Measurements from ENCODE around the gene CTNNA1.

CTNNA1 gene

DNA sequence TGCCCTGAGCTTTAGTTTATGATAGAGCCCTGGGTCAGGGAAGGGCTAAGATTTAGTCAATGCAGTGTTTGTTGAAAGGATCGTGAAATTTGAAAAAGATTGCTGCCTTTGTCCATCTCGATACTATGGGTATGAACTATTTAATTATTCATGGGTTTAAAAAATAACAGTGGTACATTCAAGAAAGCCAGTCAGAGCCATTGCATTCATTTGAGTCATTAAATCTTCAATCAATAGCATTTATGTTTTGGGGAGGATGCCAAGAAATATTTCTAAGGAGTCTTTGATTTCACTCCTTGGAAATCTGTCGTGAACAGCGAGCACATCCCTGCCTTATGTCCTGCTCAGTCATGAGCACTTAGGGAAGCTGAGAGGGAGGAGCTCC lies 176.3 kb downstream of the CTNNA1 start:
- H3F3A ChIP-seq (ENCODE audit: low read depth), result no peaks in the 10 kb centered on the region
- no peaks in the 10 kb centered on the region for H3K27me3 ChIP-seq (ENCODE audit: insufficient read depth, low read length, poor library complexity, severe bottlenecking)
- no peaks in the 10 kb centered on the region for H3K4me1 ChIP-seq (ENCODE audit: insufficient read depth, low read length, poor library complexity, severe bottlenecking)
- H3K4me2 ChIP-seq (ENCODE audit: low read depth, low read length, poor library complexity, severe bottlenecking), result no peak overlapping the region
- H3K9me3 ChIP-seq (ENCODE audit: insufficient read depth, low read depth, low read length), result no peaks in the 10 kb centered on the region
- no peak overlapping the region for H3K9ac ChIP-seq (ENCODE audit: low read depth, low read length, poor library complexity, severe bottlenecking)
- no peak for TF ChIP-seq CTCF (conservative IDR thresholded peaks at IDR 0.05; ENCODE audit: low read length)
- no peak for TF ChIP-seq EZH2phosphoT487 (IDR thresholded peaks at IDR 0.05; ENCODE audit: borderline replicate concordance)
- H3K79me2 ChIP-seq (ENCODE audit: insufficient read depth, low read length), result no peaks in the 10 kb centered on the region
- H2AFZ ChIP-seq (ENCODE audit: low read length), result no peak overlapping the region
- no peaks in the 10 kb centered on the region for H4K20me1 ChIP-seq (ENCODE audit: insufficient read depth, low read length, poor library complexity, severe bottlenecking)
- H3K9me2 ChIP-seq (replicated peaks; ENCODE audit: low read depth, low read length), result no peaks in the 10 kb centered on the region
- peaks cover 70% of the 10 kb centered on the region; the same call in 1 of the 2 replicates for H3K36me3 ChIP-seq (ENCODE audit: insufficient read depth, low read length)
- H3K4me3 ChIP-seq (ENCODE audit: low read length, poor library complexity, severe bottlenecking), result no peak overlapping the region

DNA sequence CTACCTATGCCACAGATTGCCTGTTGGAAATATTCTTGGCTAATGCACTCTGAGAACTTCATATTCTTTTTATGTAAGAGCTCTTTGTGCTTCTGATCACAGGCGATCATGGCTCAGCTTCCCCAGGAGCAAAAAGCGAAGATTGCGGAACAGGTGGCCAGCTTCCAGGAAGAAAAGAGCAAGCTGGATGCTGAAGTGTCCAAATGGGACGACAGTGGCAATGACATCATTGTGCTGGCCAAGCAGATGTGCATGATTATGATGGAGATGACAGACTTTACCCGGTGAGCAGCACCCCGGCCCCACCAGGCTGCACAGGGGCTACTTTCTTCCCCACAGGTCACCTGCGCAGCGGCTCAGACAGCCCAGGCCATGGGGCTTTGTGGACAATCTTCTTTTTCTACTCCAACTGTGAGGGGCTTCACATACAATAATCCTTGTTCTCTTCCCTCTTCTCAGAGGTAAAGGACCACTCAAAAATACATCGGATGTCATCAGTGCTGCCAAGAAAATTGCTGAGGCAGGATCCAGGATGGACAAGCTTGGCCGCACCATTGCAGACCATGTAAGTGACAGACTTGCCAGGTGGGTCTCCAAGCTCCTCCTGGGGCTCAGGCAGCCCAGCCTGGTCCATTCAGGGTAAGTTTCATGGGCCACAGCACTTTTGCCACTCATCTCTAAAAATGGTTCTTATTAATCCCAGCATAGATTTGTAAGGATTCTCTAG lies 177.3 kb downstream of the CTNNA1 start:
- no peaks in the 10 kb centered on the region for H3F3A ChIP-seq (ENCODE audit: low read depth)
- no peak overlapping the region for H3K9ac ChIP-seq (ENCODE audit: low read depth, low read length, poor library complexity, severe bottlenecking)
- H3K27me3 ChIP-seq (ENCODE audit: insufficient read depth, low read length, poor library complexity, severe bottlenecking), result no peaks in the 10 kb centered on the region
- no peak overlapping the region for H3K4me2 ChIP-seq (ENCODE audit: low read depth, low read length, poor library complexity, severe bottlenecking)
- TF ChIP-seq CTCF (conservative IDR thresholded peaks at IDR 0.05; ENCODE audit: low read length) (no peak), EZH2phosphoT487 (IDR thresholded peaks at IDR 0.05; ENCODE audit: borderline replicate concordance) (no peak)
- no peaks in the 10 kb centered on the region for H3K4me1 ChIP-seq (ENCODE audit: insufficient read depth, low read length, poor library complexity, severe bottlenecking)
- H3K36me3 ChIP-seq (ENCODE audit: insufficient read depth, low read length), result peaks cover 60% of the 10 kb centered on the region; the same call in 1 of the 2 replicates
- no peaks in the 10 kb centered on the region for H3K9me3 ChIP-seq (ENCODE audit: insufficient read depth, low read depth, low read length)
- H3K9me2 ChIP-seq (replicated peaks; ENCODE audit: low read depth, low read length), result no peaks in the 10 kb centered on the region
- no peak overlapping the region for H3K4me3 ChIP-seq (ENCODE audit: low read length, poor library complexity, severe bottlenecking)
- H2AFZ ChIP-seq (ENCODE audit: low read length), result no peak overlapping the region
- H4K20me1 ChIP-seq (ENCODE audit: insufficient read depth, low read length, poor library complexity, severe bottlenecking), result no peaks in the 10 kb centered on the region
- no peaks in the 10 kb centered on the region for H3K79me2 ChIP-seq (ENCODE audit: insufficient read depth, low read length)

DNA sequence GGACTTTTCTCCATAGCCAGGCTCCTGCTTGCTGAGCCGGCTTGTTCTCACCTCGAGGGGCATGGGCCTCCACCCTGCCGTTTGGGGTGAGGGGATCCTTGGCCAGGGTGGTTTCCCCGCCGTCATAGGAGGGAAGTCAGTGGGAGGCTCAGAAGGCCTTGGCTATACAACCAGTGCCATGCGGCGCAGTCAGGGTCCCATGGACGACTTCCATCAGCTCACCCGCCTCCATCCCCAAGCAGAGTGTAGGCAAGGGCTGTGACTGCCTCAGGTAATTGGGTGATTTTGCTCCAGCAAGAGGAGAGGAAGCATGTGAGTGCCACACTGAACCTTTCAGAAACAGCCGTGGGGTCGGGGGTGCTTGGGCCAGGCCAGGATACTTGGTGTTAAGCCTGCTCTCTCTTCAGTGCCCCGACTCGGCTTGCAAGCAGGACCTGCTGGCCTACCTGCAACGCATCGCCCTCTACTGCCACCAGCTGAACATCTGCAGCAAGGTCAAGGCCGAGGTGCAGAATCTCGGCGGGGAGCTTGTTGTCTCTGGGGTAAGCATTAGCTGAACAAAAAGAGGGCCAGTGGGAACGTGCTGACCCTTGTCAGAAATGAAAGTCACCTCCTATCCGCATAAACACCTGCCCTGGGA lies 179.1 kb downstream of the CTNNA1 start:
- no peak overlapping the region for H3K4me3 ChIP-seq (ENCODE audit: low read length, poor library complexity, severe bottlenecking)
- H4K20me1 ChIP-seq (ENCODE audit: insufficient read depth, low read length, poor library complexity, severe bottlenecking), result no peaks in the 10 kb centered on the region
- no peak overlapping the region for H3K4me2 ChIP-seq (ENCODE audit: low read depth, low read length, poor library complexity, severe bottlenecking)
- no peaks in the 10 kb centered on the region for H3K4me1 ChIP-seq (ENCODE audit: insufficient read depth, low read length, poor library complexity, severe bottlenecking)
- no peak overlapping the region for H3K9ac ChIP-seq (ENCODE audit: low read depth, low read length, poor library complexity, severe bottlenecking)
- H3K27me3 ChIP-seq (ENCODE audit: insufficient read depth, low read length, poor library complexity, severe bottlenecking), result no peaks in the 10 kb centered on the region
- no peaks in the 10 kb centered on the region for H3F3A ChIP-seq (ENCODE audit: low read depth)
- no peaks in the 10 kb centered on the region for H3K9me3 ChIP-seq (ENCODE audit: insufficient read depth, low read depth, low read length)
- no peaks in the 10 kb centered on the region for H3K79me2 ChIP-seq (ENCODE audit: insufficient read depth, low read length)
- H3K9me2 ChIP-seq (replicated peaks; ENCODE audit: low read depth, low read length), result no peaks in the 10 kb centered on the region
- no peak overlapping the region for H2AFZ ChIP-seq (ENCODE audit: low read length)
- TF ChIP-seq EZH2phosphoT487 (IDR thresholded peaks at IDR 0.05; ENCODE audit: borderline replicate concordance) (no peak), CTCF (conservative IDR thresholded peaks at IDR 0.05; ENCODE audit: low read length) (peak; percentile 42)
- peaks cover 48% of the 10 kb centered on the region; the same call in 1 of the 2 replicates for H3K36me3 ChIP-seq (ENCODE audit: insufficient read depth, low read length)
